ENCODE measurements around the gene PDCD6IP.

The PDCD6IP gene

GRCh38 chr3:33886015-33886414 is 87.6 kb downstream of the PDCD6IP start:
- H3K36me3 ChIP-seq (ENCODE audit: control insufficient read depth, low read length) = no peaks in the 10 kb centered on the region
- H3K4me2 ChIP-seq (ENCODE audit: low read length) = no peak overlapping the region
- H3K9me3 ChIP-seq (ENCODE audit: control insufficient read depth, insufficient read depth, low read length) = no peaks in the 10 kb centered on the region
- H3K4me1 ChIP-seq (ENCODE audit: control insufficient read depth, low read length) = peaks cover 5% of the 10 kb centered on the region
- H4K20me1 ChIP-seq (ENCODE audit: control insufficient read depth, insufficient read depth, low read depth, low read length) = no peaks in the 10 kb centered on the region
- no peak overlapping the region for H3K27ac ChIP-seq (ENCODE audit: low read depth, low read length)
- TF ChIP-seq EZH2phosphoT487 (IDR thresholded peaks at IDR 0.05; ENCODE audit: borderline replicate concordance, low read length) (no peak), CTCF (IDR thresholded peaks at IDR 0.05; ENCODE audit: low read depth, low read length, poor library complexity, severe bottlenecking) (no peak)
- no peaks in the 10 kb centered on the region for H3K9me2 ChIP-seq (replicated peaks; ENCODE audit: control insufficient read depth, low read length)
- no peaks in the 10 kb centered on the region for H3F3A ChIP-seq (ENCODE audit: control insufficient read depth, insufficient read depth)
- H3K4me3 ChIP-seq (ENCODE audit: low read length) = no peak overlapping the region
- no peaks in the 10 kb centered on the region for H3K79me2 ChIP-seq (ENCODE audit: control insufficient read depth, low read length)
- no peaks in the 10 kb centered on the region for H3K27me3 ChIP-seq (ENCODE audit: control insufficient read depth, low read length)

DNA sequence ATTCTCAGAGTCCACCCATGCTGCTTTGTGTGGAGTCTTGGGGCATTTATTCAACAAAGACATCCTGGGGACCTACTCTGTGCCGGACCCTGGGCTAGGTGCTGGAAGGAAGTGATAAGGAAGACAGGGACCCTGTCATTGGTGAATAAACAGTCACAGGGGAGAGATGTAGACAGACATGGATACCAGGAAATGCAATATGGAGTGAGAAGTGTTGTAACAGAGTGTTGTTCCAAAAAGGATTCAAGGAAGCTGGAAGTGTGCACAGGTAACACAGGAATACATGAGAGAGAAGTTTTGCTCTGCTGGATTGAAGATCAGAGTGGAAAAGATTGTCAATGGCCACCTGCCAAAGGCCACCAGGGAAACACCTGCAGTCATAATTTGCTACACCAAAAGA is 89.0 kb downstream of the PDCD6IP start:
- Histone ChIP-seq H3K9me3 (ENCODE audit: control insufficient read depth, insufficient read depth, low read length) (no peaks in the 10 kb centered on the region), H3F3A (ENCODE audit: control insufficient read depth, insufficient read depth) (no peaks in the 10 kb centered on the region), H4K20me1 (ENCODE audit: control insufficient read depth, insufficient read depth, low read depth, low read length) (no peaks in the 10 kb centered on the region), H3K4me3 (ENCODE audit: low read length) (no peak overlapping the region), H3K4me1 (ENCODE audit: control insufficient read depth, low read length) (peaks cover 5% of the 10 kb centered on the region), H3K27me3 (ENCODE audit: control insufficient read depth, low read length) (no peaks in the 10 kb centered on the region), H3K4me2 (ENCODE audit: low read length) (no peak overlapping the region), H3K36me3 (ENCODE audit: control insufficient read depth, low read length) (no peaks in the 10 kb centered on the region), H3K79me2 (ENCODE audit: control insufficient read depth, low read length) (no peaks in the 10 kb centered on the region), H3K27ac (ENCODE audit: low read depth, low read length) (no peak overlapping the region), H3K9me2 (replicated peaks; ENCODE audit: control insufficient read depth, low read length) (no peaks in the 10 kb centered on the region)
- TF ChIP-seq CTCF (IDR thresholded peaks at IDR 0.05; ENCODE audit: low read depth, low read length, poor library complexity, severe bottlenecking) (no peak), EZH2phosphoT487 (IDR thresholded peaks at IDR 0.05; ENCODE audit: borderline replicate concordance, low read length) (no peak)

DNA sequence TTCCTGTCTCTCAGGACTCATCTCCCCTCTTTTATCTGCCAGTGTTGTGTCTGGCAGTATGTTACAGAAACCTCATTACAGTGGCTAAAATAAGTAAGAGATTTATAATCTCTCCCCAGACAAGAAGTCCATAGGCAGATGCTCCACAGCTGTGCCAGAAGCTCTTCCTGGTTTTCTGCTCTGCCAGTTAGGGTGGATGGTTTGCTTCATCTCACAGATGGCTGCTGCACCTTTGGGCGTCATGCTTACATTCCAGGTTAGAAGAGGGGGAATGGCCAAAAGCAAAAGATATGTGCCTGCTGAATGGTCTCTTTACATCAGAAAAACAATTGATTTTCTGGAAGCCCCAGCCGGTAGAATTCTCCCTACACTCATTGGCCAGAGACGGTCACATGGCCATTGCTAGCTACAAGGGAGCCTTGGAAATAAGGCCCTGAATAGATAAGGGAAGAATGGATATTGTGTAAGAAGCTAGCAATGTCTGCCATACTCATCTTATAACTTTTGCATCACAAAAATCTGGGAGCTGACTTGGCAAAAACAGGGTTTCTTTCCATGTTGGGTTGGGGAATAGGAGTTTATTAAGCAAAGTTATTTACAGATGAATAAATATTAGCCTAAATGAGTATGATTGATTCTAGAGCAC is 91.1 kb downstream of the PDCD6IP start:
- H3F3A ChIP-seq (ENCODE audit: control insufficient read depth, insufficient read depth) = no peaks in the 10 kb centered on the region
- H3K36me3 ChIP-seq (ENCODE audit: control insufficient read depth, low read length) = no peaks in the 10 kb centered on the region
- H3K4me3 ChIP-seq (ENCODE audit: low read length) = no peak overlapping the region
- TF ChIP-seq EZH2phosphoT487 (IDR thresholded peaks at IDR 0.05; ENCODE audit: borderline replicate concordance, low read length) (no peak), CTCF (IDR thresholded peaks at IDR 0.05; ENCODE audit: low read depth, low read length, poor library complexity, severe bottlenecking) (no peak)
- no peaks in the 10 kb centered on the region for H3K27me3 ChIP-seq (ENCODE audit: control insufficient read depth, low read length)
- H3K27ac ChIP-seq (ENCODE audit: low read depth, low read length) = no peak overlapping the region
- no peaks in the 10 kb centered on the region for H3K9me3 ChIP-seq (ENCODE audit: control insufficient read depth, insufficient read depth, low read length)
- H4K20me1 ChIP-seq (ENCODE audit: control insufficient read depth, insufficient read depth, low read depth, low read length) = no peaks in the 10 kb centered on the region
- no peaks in the 10 kb centered on the region for H3K4me1 ChIP-seq (ENCODE audit: control insufficient read depth, low read length)
- H3K4me2 ChIP-seq (ENCODE audit: low read length) = no peak overlapping the region
- H3K79me2 ChIP-seq (ENCODE audit: control insufficient read depth, low read length) = no peaks in the 10 kb centered on the region
- no peaks in the 10 kb centered on the region for H3K9me2 ChIP-seq (replicated peaks; ENCODE audit: control insufficient read depth, low read length)

All from DOHH2 (cell line).